Myocyte (in vitro differentiated cells): ENCODE measurements around the gene NPSR1. TPM values are rescaled to one million over a fixed set of nuclear protein-coding genes. Genes with fewer than 3 reads are reported as not detected.
"Not testable (repeated sequence)": the region's sequence is repeated elsewhere in the genome, so short reads cannot be mapped to it uniquely, and the experiment has no call there.

Source experiments
- DNase-seq: peaks from one replicate; pipeline ENCODE4 v3.0.0-alpha.2; 2012; ENCODE audit warnings: low read depth
- total RNA-seq: library from RNA; depleted of rRNA; stranded (reverse); fragments of >200 nt; gene quantifications from 2 replicates; pipeline ENCODE4 v1.2.3, GENCODE V29; 2014

The NPSR1 gene
- total RNA-seq, 1 donor from 2014 or later, result not detected

DNA sequence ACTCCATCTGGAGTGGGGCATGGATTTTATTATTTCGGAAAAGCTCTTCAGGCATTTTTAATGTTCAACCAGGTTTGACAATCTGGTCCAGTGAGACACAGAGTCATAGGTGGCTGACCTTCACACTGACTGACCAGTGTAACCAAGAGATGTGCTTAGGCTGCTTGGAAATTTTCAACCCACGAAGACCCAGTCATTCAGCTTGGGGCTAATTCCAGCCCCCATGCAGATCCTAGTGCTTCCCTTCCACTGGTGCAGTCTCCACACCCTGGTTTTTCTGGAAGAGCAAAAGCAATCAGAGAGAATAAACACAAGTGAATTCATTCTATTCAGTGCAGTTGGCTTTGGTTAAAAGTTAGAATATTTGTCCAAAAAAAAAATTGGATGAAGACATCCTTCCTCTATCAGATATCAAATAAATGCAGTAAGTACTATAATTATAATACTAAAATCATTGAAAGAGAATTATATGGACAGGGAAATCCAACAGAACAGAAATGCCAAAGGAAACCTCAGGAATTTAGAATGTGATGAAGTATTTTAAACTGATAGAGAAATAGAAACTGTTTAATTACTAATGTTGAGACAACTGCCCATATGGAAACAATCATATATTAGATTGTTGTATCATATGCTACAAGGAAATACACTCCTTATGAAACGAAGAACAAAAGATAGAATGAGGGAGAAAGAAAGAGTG is 178.0 kb downstream of the NPSR1 start:
- DNase-seq, result no peak

DNA sequence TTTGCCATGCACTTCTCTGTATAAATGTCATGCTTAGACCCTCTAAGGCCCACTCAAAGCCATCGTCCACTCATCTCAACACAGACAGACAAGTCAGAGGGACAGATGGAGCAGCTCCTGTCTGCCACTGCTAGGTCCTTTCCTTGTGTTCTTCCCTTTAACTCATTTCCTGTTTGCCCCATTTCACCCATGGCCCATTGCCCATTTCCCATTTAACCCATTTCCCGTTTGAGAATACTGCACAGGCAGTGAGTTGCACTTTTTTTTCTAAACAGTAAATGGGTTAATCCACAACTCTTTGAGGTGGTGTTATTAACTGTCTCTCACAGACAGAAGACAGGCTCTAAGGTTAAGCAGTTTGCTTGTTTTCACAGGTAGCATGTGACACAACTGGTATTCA is 179.3 kb downstream of the NPSR1 start:
- DNase-seq, result no peak

DNA sequence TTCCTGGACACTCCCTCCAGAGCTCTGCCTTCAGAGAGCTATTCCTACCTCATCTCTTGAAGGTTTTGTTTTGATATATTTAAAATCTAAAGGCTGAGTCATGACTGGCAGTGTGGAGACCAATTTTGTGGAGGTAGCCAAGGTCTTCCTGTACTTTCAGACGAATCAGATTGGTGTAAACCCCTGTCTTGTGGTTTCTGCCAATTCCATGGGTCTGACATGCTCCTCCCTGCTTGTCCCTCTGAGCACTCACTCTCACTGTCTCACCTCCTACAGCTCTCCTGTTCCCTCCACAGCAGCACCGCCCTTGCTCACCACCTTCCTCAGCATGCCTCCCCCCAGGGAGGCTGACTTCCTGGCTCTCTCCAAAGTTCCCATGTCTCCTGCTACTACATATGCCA is 179.8 kb downstream of the NPSR1 start:
- no peak for DNase-seq

DNA sequence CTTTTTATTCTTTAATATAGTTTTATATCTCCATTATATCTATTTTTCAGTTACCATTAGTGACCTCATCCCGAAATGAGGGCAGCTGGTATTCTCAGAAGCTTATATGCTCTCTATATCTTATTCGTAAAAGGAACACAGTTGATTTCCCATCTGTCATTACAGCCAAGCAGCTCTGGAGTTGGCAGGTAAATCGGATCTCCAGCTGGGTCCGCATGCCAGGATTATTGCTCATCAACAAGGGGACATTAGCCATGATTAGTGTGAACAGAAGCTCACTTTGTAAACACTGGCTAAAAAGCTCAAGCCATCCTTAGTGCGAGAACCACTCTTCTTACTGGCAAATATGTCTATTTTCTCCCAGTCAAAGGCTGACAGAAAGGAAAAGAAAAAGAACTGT is 180.3 kb downstream of the NPSR1 start:
- no peak for DNase-seq

DNA sequence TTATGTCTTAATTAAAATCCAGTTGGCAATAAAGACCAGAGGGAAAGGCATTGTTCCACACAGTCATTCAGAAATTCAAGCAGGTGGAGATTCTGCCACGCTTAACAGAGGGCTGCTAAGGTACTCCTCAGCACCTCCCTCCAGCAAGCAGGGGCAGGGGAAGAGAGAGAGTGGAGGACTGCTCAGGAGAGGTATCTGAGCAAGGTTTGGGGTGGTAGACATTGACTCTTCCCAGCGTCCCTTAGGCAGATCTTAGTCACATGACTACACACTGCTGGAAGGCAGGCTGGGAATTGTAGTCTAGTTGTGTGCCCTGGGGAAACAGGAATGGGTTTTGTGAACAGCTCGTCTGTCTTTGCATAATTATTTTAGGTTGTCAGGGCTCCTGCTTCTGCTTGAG is 181.6 kb downstream of the NPSR1 start:
- peak; percentile 54 for DNase-seq

DNA sequence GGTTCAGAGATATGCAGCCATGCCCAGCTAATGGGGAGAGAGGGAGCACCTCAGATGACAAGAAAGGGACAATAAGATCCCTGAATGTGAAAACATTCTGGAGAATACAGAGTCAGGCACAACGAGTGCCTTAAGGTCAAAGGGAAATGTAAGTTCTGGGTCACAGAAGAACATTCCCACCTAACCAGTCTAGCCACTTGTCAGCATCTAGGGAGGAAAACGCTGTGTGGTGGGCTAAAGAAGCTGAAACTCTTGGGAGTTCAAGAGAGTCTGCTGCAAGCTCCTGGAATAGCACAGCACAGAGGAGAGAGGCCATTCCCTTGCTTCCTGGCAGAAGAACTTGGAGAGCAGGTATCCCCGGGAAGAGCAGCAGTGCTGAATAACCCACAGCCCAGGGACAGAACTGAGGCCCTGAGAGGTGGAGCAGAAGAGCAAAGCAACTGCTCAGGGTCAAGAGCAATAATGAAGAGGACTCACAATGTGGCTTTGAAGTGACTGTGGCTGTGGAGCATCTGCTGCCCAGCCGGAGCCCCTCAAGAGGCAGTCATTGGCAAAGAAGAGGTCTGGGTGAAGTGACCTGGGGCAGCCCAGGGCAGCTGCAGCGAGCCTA is 182.3 kb downstream of the NPSR1 start:
- DNase-seq, result no peak

DNA sequence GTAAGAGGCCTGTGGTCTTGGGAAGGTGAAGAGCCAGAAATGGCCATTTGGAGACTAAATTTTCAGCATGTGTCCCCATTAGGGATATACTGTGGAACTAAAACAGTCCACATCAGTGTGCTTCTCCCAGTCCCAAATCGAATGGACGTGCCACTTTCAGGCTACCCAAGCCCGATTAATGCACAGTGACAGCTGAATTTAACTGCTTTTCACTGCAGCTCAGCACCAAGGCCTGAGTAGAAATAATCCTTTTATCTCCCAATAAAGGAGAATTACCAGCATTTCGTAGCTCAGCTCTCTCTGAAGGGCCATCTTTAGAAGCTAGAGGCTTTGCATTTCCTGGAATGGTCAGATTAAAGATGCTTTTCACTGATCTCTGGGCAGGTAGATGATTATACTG is 183.3 kb downstream of the NPSR1 start:
- no peak for DNase-seq

DNA sequence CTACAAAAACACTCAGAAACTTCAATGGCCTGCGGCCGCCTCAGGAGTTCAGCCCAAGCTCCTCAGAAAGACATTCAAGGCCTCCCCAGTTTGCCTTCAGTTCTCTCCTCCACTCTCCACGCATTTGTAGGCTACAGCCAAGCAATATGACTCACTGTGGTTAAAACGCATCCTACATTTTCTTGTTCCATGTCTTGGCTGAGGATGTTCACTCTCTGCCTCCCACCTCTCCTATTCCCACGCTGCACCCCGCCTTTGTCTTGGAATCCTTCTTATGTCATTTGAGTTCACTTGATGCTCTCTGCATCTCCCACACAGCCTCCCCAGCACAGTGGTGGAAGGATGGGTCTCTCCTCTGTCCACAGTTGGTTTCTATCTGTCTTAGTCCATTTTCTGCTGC is 184.8 kb downstream of the NPSR1 start:
- no peak for DNase-seq

DNA sequence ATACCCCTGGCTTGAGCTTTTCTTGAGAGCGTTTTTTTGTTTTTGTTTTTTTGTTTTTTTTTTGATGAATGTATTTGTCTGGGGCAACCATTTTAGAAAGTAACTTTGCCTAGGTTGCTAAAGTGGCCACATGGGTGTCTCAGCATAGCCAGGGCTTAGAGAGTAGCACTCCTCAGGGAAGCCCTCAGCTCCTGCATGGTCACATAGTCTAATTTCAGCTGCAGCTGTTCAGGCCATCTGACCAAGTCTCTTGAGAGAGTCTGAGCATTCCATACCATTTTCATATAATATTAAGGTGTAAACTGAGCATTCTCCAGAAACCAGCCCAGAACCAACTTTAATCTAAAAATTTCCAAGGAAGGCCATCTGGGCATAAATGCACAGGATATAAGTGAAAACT is 186.4 kb downstream of the NPSR1 start:
- peak; percentile 80 for DNase-seq

DNA sequence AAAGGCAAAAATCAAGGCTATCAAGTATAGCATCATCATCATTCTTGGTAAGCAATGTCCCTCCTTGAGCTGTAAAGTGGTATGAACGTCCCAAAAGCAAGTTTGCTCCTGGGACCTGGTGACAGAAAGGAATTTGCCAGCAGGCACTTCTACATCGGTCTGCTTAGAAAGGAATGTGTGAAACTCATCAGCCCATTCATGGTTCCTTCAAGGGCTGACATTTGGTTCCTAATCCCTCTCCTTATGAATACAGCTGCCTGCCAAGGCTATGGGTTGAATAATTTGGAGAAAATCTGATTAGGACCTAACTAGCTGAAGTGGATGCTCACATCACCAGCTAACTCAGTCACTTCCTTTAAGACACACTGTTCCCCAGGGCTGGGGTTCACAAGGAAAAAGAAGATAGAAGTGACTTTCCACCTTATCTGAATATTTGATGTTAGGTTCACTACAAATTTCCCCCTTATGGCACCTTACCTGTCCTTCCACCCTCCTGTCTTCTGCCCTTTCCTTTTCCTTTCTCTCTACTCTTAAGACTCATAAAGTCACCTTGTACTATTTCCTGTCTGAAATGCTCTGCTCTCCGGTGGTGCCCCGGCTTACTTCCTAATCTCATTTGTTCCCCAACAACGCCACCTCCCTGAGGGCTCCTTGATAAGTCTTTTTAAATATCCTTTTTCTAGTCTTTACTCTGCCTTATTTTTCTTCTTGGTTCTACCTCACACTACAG is 187.1 kb downstream of the NPSR1 start:
- no peak for DNase-seq

DNA sequence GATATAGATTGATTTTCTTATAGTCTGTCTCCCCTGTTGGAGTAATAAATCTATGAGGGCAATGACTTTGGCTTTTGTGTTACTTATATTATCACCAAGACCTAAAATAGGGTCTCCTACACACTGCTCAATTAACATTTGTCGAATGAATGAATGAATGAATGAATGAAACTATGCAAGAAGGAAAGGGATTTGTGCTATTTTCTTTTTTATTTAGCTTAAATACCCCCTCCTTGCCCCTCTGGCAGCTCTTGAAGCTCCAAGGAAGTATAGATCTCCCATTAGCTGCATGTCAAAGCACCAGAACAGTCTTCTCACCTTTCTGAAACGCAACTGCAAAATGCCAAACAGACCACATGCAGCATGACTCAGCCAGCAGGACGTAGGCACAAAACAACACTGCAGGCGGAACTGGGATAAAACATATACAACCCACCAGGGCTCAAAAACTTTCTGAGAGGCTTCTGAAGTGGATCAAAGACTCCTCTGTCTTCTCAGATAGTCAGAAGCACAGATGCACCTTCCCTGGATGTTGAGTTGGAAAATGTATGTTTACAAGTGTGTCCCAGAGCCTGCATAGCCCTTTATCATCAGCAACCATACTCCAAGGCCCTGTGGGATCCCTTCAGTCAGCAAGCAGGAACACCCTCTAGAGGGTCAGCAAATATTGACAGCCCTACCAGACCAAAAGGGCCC is 187.8 kb downstream of the NPSR1 start:
- DNase-seq, result peak; percentile 59

DNA sequence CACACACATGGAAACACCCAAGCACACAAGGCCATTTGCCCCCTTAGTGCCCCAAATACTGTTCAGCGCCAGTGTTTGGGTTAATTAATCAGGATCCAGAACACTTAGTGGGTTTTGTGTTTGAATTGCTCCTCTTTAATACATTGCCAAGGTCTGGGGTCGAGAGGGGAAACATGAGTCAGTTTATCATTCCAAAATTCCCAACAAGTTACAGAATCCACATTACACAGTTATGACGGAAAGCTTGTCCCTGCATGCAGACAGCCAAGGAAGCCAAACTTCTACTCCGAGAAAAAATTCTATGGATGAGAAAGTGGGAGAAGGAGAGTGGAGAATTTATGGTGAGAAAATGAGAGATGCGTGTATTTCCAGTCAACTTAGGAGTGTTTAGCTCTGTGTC is 189.0 kb downstream of the NPSR1 start:
- no peak for DNase-seq

DNA sequence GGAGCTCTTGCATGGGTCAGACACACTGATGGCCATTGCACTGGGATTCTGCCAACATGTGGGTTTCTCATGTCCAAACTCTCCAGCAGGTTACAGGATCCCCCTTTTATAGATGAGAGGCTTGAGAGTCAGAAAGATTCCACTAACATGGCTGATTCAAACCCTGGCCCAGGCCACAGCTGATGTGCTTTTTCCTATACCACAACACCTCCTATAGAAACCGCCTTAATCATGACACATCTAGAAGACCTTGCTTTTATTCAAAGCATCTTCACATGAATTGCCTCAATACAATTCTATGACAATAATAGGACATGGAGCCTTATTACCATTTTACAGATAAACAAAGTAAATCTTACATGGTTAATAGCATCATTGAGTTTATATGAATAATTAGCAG is 190.7 kb downstream of the NPSR1 start:
- DNase-seq, result no peak

DNA sequence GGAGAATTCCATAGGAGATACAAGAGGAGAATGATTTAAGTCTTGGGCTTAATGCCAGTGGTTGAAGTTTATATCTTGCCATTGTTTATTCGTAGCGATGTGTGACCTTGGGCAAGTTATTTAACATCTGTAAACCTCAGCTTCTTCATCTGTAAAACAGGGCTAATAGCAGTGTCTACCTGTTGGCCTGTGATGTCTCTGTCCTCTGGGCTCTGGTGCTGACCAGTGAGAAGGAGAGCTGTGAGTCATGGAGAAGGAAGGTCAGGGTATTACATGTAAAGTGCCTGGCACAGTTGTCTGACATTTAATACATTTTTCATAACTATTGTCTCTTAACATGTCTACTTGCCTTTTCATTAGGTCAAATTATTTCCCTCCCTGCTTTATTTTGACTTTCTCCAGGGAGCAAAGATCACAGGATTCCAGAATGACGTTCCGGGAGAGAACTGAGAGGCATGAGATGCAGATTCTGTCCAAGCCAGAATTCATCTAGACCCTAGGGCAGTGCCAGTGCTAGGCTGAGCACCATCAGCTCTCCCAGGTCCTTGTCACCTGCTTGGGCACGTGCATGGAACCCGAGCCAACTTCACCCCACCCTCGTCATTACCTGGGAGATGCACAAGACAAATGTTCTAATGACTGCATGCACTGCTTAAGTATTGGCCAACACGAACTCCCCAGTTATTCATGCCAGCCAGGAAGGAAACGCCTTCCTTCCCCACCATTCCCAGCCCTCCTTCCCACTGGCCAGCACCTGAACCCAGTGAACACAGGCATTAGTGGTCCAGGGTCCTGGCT is 191.3 kb downstream of the NPSR1 start:
- peak; percentile 37 for DNase-seq

DNA sequence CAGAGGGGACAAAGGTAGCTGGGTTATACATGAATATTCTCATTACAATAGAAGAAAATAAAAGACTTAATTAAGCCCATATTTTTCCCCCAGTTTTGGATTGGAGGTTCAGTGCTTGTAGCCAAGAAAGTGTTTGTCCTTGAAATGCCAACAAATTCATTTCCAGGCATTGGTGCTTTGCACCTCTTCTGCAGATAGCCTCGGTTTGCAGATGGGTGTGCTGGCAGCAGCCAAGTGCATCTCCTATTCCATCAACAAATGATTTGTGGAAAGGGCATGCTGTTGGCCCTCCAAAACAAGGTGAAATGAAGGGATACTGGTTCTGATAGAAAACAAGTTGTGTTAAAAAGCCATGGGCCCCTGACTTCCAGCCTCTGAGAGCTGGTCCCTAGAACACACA is 192.0 kb downstream of the NPSR1 start:
- DNase-seq, result no peak

DNA sequence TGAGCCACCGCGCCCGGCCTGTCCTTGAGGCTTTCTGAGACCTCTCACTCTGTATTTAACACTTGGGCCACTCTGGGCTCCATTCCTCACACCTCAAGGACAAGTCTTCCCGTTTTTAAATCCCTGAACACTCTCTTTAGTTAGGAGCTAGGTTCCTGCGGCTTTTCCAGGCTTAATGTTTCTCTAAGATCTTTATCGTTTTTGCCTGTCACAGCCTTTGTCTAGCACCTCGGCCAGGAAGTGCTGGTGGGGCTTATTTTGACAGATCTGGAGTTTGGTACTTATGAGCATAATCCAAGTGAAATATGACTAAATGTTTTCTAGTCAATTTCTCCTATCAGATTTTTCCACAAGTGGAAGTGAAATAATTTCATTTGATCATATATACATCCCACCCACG is 192.7 kb downstream of the NPSR1 start:
- no peak for DNase-seq

DNA sequence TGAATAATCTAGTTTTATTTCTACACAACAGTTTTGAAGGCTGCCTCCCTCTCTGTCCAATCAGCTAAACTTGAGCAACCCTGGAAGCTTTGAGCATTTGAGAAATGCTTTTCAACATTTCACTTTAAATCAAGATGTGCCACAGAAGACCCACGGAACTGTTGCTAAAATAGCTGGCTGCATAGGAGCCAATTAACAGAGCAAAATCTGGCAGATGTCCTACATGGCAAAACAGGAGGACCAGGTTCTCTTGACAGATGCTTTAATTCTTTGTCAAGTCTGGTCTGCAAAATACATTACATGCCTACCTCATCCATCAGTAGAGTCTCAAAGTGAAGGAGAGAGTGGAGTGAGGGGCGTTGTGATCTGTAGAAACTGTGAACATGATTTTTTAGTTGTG is 193.4 kb downstream of the NPSR1 start:
- DNase-seq, result no peak

DNA sequence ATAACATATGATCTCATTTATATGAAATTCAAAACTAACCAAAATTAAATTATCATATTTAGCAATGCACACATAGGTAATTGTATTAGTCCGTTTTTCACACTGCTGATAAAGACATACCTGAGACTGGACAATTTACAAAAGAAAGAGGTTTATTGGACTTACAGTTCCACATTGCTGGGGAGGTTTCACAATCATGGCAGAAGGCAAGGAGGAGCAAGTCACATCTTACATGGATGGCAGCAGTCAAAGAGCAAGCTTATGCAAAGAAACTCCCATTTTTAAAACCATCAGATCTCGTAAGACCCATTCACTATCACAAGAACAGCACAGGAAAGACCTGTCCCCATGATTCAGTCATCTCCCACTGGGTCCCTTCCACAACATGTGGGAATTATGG is 200.4 kb downstream of the NPSR1 start:
- not testable (repeated sequence) for DNase-seq

DNA sequence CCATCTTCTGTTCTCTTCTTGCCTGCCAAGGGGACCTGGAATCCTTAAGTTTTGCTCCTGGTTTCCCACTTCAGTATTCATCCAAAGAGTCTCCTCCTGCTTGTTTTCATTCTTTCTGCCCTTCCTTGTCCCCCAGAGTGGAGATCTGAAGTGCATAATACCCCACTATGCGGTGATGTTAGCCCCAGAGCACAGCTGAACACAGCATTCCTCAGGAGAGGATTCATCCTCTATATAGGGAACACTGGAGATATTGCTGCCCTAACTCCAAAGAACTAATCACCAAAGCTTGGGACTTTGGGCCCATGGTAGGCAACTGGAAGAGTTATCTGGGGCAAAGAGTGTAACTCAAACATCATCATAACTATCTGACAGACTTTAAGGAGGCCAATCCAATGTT is 201.3 kb downstream of the NPSR1 start:
- DNase-seq, result peak; percentile 53

DNA sequence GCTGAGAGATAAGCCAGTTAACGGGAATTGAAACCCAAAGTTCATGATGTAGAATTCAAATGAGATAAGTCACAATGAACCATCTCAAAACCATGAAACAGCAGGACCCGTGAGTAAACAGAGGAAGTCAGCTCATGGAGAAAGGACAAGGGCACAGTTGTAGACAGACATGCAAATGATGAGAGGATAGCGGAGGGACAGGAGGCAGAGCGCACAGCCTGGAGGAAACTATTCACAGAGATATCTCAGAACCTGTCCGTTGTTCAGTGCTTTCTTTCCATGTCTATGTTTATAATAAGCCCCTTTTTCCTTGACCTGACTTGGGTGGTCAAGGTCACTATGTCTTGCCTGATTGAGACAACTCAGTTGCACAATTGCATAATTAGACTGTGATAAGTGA is 208.2 kb downstream of the NPSR1 start:
- not testable (repeated sequence) for DNase-seq

DNA sequence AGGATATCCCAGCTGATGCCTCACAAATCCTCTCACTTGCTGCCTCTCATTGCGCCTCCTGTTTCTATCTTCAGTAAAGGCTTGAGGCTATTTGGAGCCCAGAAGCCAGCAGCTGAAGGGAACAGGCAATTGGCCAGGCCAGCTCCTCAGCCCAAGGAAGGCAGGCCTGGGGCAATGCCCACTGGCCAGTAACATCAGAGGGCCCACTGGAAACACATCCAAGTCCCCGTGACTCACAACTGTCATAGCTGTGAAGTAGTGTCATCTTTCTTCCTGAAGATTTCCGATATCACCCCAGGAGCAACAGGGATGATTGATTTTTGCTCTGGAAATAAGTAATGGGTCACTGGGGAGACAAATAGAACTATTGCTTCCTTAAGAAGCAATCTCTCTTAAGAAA is 209.3 kb downstream of the NPSR1 start:
- DNase-seq, result peak; percentile 88
